ENCODE measurements around the gene ANKZF1. TPM values are rescaled to one million over a fixed set of nuclear protein-coding genes. Genes with fewer than 3 reads are reported as not detected.

ANKZF1 gene
- polyA plus RNA-seq, 3 donors, result 38.4 to 44.8 (median 38.8) TPM

DNA sequence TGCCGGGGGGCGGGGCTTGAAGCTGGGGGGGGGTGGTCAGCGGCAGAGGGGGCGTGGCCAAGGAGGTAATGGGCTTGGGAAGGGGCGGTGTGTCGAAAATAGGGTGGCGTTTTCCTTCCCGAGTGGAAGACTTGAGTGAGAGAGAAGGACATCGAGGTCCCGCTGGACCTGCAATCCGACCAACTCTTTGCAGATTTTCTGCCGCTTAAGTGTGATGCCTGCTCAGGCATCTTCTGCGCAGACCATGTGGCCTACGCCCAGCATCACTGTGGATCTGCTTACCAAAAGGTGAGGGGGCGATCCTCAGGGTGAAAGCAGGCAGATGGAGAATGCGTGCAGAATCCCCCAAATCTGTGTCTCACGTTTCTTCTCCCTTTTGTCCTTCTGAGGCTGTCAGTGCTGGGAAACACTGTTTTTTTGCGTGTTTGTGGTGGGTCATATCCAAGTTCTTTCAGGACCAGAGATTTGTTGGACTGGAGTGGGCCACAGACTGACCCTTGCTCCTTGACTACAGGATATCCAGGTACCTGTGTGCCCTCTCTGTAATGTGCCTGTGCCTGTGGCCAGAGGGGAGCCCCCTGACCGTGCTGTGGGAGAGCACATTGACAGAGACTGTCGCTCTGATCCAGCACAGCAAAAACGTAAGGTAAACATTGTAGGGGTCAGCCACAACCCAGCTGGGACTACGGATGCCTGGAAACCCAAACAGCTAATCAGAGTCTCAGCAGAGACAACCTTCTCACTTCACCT is 22.3 kb upstream of the ANKZF1 start:
- no peak for DNase-seq (ENCODE audit: low read depth in 3 of 3, low spot score in 2 of 3)

DNA sequence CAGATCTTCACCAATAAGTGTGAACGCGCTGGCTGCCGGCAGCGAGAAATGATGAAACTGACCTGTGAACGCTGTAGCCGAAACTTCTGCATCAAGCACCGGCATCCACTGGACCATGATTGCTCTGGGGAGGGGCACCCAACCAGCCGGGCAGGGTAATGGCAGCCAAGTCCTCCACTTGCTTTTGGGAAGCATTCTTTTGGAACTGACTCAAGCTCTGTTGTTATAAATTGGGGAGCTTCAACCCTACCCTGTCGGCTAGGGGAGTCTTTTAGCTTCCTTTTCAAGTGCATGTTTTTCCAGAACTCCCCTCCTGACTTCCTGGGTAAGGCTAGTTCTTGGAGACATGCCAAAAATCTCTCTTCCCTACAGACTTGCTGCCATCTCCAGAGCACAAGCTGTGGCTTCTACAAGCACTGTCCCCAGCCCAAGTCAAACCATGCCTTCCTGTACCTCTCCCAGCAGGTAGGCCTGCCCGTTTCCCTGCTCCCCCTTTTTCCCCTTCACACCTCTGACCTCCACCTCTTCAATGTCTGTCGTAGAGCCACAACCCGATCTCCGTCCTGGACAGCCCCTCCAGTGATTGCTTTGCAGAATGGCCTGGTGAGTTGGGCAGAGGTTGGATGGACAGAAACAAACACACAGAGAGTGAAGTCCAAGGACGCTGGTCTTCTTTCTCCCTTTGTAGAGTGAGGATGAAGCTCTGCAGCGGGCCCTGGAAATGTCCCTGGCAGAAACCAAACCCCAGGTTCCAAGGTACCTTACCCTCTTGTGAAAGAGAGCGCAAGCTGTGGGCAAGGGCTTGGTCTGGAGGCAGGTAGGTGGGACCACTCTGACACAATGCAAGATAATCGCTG is 21.5 kb upstream of the ANKZF1 start:
- no peak for DNase-seq (ENCODE audit: low read depth in 3 of 3, low spot score in 2 of 3)

DNA sequence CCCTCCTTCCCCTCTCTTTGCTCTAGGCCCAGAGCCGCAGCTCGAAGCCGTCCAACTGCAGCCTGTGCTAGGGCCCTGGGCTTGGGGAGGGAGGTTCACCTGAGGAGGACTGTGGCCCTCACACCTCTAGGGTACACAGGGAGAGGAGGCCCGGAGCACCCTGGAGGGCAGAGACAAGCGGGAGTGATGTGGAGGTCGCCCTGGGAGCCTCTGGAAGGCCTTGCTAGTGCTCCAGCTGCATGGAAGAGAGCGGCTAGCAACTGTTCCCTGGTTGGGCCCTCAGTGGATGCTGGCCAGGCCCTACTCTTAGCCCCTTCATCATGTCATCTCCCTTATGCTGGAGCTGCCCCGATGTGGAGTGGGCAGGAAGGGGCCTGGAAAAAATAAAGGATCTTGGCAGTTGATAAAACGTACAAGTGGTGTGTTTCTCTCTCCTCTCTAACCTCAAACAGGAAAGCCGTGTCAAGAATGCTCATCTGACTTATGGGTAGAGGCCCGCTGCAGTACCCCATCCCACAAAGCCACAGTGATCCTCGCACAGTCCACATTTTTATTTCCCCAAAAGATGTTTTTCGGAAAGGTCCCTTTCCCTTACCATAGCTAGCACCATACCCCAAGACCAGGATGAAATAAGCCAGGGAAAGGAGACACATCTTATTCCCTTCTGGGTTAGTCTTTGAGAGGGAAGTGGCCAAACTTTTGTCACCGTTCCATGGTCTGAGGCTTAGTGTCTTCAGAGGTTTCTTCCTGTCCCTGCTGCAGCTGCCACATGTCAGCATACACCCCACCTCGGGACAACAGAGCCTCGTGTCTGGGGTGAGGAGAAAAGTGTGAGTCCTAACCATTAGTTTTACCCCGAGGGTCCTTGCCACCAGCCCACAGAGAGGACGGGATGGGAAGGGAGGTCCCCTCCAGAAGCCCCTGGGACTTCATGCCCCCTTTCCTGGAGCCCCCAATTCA is 20.1 kb upstream of the ANKZF1 start:
- DNase-seq (ENCODE audit: low read depth in 3 of 3, low spot score in 2 of 3), result no peak

DNA sequence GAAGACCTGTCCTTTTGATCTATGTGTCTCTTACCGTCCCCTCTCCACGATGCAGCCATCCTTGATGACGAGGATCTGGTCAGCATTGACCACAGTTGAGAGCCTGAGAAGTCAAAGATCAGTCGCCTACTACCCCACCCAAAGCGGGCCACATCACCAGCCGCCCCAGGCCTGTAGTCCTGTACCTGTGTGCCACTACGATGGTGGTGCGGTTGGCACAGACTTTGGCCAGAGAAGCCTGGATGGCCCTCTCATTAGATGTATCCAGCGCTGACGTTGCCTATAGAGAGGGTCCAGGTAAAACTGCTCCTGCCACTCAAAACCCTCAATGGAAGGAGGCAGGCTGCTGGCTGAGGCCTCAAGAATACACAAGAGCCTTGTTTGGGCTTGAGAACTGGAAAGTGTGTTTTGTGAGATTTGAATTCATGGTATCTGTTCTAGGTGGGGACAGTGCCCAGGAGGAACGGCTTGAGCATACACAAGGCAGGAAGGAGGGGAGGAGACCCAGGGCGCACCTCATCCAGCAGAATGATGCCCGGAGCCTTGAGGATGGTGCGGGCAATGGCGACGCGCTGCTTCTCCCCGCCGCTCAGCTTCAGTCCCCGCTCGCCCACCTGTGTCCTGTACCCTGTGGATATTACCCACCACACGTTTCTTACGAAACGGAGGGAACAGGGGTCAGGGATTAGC is 19.3 kb upstream of the ANKZF1 start:
- no peak for DNase-seq (ENCODE audit: low read depth in 3 of 3, low spot score in 2 of 3)

DNA sequence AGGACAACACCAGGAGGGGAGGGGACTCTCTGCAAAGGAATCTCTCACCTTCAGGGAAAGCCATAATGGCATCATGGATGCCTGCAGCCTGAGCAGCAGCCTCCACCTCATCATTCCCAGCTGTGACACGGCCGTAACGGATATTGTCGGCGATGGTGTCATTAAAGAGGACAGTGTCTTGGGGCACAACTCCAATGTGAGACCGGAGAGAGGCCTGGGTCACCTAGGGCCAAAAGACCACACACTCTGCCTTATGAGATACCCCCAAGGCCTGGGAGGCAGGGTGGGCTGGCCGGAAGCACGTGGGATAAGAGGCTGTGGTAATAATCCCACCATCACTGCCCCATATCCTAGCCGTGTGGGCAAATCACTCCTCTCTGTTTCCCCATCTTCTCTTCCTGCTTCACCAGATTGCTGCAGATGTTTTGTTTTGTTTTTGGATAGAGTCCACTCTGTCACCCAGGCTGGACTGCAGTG is 18.7 kb upstream of the ANKZF1 start:
- no peak for DNase-seq (ENCODE audit: low read depth in 3 of 3, low spot score in 2 of 3)

DNA sequence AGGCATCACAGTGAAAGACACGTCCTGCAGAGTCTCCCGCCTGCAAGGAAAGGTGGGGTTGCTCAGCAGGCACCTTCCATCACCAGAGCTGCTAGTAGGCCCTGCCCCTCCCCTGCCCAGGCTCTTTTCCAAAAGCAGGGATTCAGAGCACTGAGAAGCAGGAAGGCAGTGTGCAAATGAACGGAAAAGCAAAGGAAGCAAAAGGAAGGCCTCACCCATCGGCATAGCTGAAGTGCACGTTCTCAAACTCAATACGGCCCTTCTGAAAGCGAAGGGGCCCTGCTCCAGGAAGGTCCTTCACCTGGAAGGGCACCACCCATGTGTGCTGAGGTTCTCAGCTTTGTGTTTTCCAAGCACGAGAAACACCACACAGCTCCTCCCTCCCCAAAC is 16.6 kb upstream of the ANKZF1 start:
- no peak for DNase-seq (ENCODE audit: low read depth in 3 of 3, low spot score in 2 of 3)

DNA sequence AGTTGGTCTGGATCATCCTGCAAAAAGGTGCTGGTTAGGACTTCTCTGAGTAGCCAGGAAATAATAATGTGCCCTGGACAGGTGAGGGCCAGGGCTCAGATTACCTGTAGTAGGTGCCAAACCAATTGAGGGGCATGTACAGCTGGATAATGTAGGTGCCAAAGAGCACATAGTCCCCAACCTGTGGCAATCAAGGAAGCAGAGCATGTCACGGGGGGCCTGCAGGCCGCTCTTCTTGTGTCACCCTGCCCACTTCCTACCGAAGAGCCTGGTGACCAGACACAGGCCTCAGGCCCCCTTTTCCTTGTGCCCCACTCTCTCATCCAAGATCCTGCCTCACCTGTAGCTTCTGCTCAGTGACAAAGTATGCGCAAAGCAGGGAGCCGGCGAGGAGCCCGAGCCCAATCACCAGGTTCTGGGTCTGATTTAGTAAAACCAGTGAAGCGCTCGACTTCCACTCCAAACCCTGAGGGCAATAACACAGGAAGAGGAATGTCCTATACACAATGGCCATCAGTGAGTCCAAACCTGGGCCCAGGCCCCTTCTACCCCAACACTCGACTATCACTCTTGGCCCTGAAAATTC is 16.0 kb upstream of the ANKZF1 start:
- no peak for DNase-seq (ENCODE audit: low read depth in 3 of 3, low spot score in 2 of 3)

DNA sequence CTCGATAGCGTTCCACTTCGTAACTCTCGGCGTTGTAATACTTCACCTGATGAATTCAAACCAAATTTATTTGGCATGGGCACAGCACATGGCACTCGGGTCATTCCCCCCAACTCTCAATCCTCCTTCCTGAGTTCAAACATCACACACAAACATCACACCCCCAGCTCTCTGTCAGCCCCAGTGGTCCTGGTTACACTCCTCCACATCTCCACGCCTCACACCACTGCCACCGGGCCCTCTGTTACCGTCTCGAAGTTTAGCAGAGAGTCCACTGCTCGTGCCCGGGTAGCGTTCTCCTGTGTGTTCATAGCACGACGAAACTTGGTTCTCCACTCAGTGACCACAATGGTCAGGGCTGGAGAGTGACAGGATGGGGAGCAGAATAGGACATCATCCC is 15.5 kb upstream of the ANKZF1 start:
- DNase-seq (ENCODE audit: low read depth in 3 of 3, low spot score in 2 of 3), result no peak

DNA sequence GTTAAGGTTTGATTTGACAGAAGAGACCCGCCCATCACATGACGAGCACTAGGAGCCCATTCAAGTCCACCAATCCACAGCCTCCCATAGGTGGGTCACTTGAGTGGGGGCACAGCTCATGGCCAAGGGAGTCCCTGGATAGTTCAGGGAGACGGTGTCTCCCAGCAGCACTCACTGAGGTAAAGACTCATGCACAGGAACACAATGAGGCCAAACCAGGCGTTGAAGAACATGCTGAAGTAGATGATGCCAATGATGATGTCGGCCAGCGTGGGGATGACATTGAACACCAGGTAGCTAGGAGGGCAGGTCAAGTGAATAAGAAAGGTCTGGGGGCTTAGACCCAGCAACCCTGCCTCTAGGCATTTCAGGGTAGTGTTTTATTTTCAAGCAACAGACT is 14.8 kb upstream of the ANKZF1 start:
- DNase-seq (ENCODE audit: low read depth in 3 of 3, low spot score in 2 of 3), result no peak

DNA sequence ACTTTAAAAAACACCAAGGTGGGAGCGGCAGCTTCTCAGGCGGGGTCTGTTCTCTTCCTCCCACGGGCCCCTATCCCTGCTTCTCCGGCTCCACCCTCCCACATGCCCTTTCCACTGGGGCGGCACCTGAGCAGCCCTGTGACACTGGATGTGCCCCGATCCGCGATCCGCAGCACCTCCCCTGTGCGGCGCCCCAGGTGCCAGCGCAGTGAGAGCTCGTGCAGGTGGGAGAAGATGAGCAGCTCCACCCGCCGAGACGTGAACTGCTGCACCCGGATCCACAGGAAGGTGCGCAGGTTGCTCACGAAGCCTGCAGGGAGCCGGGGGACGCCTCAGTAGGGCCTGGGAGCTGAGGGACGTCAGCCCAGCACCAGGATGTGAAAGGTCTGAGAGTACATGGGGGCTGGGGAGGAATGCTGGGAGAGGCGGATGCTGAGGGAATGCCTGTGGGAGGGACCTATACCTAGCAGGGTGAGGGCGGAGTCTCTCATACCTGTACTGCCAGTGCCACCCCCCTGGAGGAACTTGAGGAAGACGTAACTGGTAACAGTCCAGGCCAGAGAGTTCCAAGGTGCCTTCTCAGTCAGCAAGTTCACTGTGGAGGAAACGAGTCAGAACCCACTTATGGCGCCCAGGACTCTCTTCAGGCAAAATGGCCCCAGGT is 13.6 kb upstream of the ANKZF1 start:
- no peak for DNase-seq (ENCODE audit: low read depth in 3 of 3, low spot score in 2 of 3)

DNA sequence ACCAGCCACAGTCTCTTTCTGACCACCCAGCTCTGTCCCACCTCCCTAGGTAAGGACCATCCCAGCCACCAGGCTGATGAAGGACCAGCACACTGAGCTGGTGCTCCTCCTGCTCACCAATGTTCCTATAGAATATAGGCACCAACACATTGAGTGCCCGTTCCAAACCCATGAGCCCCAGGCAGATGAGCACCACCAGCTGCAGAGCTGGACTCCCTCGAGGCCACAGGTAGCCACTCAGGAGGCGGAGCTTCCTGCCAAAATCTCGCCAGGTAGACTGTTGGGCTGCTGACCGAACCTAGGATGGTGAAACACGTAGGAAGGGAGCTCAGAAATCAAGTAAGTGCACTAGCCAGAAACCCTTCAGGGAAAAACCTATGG is 13.1 kb upstream of the ANKZF1 start:
- no peak for DNase-seq (ENCODE audit: low read depth in 3 of 3, low spot score in 2 of 3)

DNA sequence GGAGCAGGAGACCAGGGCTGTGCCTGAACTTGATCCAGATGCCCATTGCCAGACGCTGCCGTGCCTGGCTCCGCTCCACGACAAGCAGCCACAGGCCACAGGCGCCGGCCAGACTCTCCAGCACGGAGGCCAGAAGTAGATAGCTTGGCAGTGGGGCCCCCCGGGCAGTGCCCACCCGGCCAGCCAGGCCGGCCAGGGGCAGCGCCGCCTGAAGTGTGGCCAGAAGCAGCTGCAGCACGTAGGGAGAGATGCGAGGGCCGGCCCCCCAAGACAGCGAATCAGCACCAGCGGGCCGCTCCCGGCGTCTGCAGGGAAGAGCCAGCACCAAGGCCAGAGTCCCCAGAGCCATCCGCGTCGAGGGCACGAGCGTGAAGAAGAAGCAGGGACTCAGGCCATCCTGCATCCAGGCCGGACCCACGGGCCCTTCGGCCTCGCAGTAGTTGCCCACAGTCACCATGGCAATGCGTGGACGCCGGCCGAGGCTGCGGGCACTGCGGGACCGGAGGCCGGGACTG is 11.3 kb upstream of the ANKZF1 start:
- peak in 1 of 3 donors; percentile 47 for DNase-seq (ENCODE audit: low read depth in 3 of 3, low spot score in 2 of 3)

DNA sequence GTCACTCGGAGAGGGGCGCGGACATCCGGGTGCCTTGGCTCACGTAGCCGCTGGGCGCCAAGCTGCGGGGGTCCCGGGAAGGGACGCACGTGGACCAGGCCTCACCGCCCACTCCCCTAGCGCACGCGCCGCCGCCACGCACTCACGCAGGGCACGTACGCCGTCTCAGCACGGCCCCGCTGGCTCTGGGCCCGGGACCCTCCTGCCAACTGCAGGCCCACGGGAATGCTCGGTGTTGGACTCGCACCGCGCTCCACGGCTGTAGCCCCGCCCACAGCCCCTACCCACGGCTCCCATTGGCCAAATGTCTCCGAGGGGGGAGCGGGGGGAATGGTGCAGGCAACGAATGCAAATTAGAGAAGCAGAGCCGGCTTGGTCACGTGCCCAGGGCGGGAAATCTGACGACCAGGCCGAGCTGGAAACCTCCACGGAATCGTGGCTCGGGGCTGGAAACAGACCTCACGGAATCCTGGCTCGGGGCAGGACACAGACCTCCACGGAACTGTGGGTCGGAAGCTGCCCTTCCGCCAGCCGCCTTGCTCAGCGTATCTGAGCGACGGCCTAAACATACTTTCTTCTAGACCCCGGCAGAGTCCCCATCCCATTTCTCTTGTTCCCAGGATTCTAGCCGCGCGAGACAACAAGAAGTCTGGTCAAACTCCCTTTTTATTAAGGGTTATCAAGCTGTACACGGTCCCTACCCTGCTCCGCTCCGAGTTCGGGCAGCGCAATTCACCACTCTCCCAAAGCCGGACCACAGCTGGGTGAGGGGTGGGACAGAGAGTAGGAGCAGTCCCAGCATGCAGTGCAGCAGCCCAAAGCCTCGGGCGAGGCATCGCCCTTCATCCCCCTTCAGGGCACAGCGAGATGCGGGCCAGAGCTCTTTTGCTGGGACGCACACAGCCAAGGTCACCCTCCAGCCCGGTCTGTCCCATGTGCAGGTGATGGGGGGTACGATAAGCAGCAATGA is 10.6 kb upstream of the ANKZF1 start, which contains the start of gene ABCB6:
TSS of gene ABCB6 (minus strand) at position 227 of the 970 bp plus-strand sequence. CDS start 285 bp downstream, outside the sequence.
- DNase-seq (ENCODE audit: low read depth in 3 of 3, low spot score in 2 of 3), result peak in 2 of 3 donors; percentile 80 to 87

DNA sequence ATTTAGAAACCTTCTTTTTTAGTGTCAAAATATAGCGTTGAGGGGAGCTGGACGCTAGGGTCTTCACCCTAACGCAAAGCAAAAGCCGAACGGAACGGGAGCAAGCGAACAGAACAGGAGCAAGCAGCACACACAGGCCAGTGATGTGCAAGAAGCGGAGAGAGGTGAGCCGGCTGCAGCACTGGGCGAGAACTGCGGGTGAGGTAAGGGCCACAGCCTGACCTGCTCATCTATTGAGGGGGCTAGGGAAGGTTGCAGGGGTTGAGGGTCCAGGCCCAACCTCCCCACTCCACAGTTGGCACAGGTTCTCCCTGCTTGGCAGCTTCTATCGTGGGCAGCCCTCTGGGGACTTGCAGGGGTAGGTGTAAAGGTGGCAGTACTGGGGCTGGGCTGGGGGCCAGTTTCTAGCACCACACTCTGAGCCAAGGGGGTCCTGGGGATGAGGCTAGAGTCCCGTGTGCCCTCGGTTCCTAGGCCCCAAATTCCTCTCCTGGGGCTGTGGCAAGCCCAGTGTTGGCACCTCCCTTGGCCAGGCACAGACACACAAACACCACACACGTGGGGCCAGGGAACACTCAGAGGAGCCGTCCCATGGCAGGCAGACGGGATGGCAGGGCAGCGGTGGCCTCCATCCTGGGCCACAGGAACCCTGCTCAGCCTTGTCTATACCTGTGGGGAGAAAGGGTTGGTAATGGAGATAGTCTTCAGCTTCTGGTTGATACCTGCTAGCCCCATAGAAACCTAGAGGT is 9.6 kb upstream of the ANKZF1 start:
- no peak for DNase-seq (ENCODE audit: low read depth in 3 of 3, low spot score in 2 of 3)

DNA sequence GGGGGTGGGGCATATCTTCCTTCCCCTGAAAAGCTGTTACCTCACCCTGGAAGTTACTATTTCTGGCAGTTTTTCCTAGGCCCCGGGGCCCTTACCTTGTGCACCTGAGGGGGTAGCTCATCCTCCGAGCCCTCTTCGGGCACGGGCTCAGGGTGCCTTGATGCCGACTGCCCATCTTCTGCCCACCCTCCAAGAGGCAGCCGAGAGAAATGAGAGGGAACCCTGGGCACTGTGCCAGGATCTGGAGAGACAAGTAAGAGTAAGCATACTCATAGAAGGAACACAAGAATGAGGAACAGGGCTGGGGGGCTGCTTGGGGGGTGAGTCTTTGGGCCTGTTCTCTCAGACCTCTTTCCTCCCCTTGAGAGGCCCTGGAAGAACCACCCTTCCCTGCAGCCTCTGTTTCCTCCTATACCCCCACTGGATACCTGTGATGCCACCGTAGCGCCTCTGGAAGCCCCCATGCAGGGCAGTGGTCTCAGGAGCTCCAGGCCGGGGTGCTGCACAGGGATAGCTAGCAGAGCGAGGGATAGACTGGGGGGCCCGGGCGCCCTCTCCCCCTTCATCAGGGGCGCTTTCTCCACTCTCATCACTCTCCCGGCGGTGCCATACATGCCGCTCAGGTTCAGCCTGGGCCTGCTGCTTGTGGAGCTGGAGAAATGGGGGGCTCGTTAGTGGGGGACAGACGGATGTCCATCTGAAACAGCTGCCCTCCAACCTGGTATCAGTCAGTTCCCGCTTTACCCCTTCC is 8.8 kb upstream of the ANKZF1 start:
- no peak for DNase-seq (ENCODE audit: low read depth in 3 of 3, low spot score in 2 of 3)

DNA sequence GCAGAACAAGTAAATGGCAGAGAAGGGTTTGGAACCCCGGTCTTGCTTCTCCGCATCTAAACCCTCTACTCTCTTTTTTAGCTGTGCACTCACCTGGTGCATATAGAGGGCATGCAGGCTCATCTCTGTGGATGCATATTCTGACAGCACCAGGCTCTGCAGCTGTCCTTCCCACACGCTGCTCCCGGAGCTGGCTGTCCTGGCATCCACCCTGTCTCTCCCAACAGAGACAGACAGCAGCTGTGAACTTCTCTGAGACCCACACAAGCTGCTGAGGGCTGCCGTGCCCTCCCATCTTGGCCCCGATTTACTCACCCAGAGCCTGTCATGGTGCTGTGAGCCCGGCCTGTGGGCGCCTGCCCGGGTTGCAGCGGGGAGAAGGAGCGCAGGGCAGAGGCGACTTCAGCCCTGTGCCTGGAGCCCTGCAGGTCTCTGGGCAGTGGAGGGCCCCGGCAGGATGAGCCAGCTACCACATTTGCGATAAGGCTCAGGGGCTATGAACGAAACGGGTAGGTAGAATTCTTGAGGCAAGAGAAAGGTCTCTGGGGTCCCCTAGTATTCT is 7.6 kb upstream of the ANKZF1 start:
- no peak for DNase-seq (ENCODE audit: low read depth in 3 of 3, low spot score in 2 of 3)
